Lower lobe of right lung (tissue), 2 donors: ENCODE measurements around the gene PTCD1. TPM values are rescaled to one million over a fixed set of nuclear protein-coding genes. Genes with fewer than 3 reads are reported as not detected.

Experiments used
- ATAC-seq, 2 donors: fragments of 200-7000 bp; cut with Tn5 transposase; one replicate each; pipeline ENCODE4 v1.9.1; 2020 to 2022; ENCODE audit warnings: mild to moderate bottlenecking in 2 of 2, moderate library complexity in 2 of 2
- DNase-seq: peaks from one replicate; pipeline ENCODE4 v3.0.0-alpha.2; 2020
- H3K27ac ChIP-seq: fragments of 200-600 bp; one replicate; pipeline ENCODE4 v1.8.0; 2022
- H3K27me3 ChIP-seq: fragments of 200-600 bp; one replicate; pipeline ENCODE4 v1.8.0; 2022; ENCODE audit warnings: low read depth
- H3K36me3 ChIP-seq: fragments of 200-600 bp; one replicate; pipeline ENCODE4 v1.8.0; 2022; ENCODE audit warnings: mild to moderate bottlenecking
- H3K4me1 ChIP-seq: fragments of 200-600 bp; one replicate; pipeline ENCODE4 v1.8.0; 2022
- H3K4me3 ChIP-seq: fragments of 200-600 bp; one replicate; pipeline ENCODE4 v1.8.0; 2022; ENCODE audit warnings: mild to moderate bottlenecking
- H3K9me3 ChIP-seq: fragments of 200-600 bp; one replicate; pipeline ENCODE4 v1.8.0; 2022
- CTCF ChIP-seq: fragments of 200-600 bp; IDR thresholded peaks from one replicate; pipeline ENCODE4 v1.8.0; 2022; ENCODE audit warnings: antibody characterized with exemption, mild to moderate bottlenecking
- intact Hi-C: fragments of 100-400 bp; cut with DNase I; formaldehyde crosslinking; loops from one replicate; pipeline ENCODE4 v1.11.0; 2022
- total RNA-seq: library from RNA; stranded (reverse); fragmentation: NEBNext Ultra II Directional; extraction: Animal tissue kit (Norgen Biotek cat#: 25700); gene quantifications from one replicate; pipeline ENCODE4 v1.2.1, GENCODE V29; 2021
- donor health status: DM: no; HTN: yes; CAD: no; lungs with severe emphysema.

Gene PTCD1
- total RNA-seq, 1 donor from 2014 or later: 6.8 TPM

DNA sequence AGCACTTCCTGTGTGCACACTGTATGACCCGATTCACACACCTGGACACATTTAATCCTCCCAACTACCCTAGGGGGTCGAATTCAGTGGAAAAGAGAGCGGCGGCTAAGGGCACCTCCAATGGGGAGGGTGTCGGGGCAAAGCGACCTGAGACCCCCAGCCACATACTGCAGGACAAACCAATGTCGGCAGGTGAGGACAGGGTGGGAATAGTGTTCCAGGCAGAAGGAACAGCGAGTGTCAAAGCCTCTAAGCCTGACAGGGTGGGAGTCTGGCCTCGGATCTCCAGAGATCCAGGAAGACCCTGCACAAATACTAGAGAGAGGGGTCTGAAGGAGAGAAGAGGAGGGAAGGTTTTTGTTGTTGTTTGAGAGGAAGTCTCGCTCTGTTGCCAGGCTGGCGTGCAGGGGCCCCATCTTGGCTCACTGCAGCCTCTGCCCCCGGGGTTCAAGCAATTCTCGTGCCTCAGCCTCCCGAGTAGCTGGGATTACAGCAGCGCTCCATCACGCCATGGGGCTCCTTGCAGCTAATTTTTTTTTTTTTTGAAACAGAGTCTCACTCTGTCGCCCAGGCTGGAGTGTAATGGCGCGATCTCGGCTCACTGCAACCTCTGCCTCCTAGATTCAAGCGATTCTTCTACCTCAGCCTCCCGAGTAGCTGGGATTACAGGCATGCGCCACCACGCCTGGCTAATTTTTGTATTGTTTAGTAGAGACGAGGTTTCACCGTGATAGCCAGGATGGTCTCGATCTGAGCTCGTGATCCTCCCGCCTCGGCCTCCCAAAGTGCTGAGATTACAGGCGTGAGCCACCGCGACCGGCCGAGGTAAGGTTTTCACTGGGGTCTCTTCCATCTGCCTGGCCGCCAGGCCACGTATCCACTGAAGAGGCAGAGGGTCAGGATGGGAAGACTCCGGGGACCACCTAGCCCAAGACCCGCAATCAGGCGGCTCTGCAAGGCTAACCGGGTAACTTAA lies 65.2 kb downstream of the PTCD1 start:
- Histone ChIP-seq H3K4me1 (peaks cover 52% of the 10 kb centered on the region), H3K27me3 (no peaks in the 10 kb centered on the region), H3K27ac (peak overlapping the region; percentile 93), H3K36me3 (peaks cover 25% of the 10 kb centered on the region), H3K9me3 (no peaks in the 10 kb centered on the region), H3K4me3 (peak overlapping the region; percentile 96)
- no peak for TF ChIP-seq CTCF
- intact Hi-C loops: no loop called here
- DNase-seq (no peak), ATAC-seq (no peak)

DNA sequence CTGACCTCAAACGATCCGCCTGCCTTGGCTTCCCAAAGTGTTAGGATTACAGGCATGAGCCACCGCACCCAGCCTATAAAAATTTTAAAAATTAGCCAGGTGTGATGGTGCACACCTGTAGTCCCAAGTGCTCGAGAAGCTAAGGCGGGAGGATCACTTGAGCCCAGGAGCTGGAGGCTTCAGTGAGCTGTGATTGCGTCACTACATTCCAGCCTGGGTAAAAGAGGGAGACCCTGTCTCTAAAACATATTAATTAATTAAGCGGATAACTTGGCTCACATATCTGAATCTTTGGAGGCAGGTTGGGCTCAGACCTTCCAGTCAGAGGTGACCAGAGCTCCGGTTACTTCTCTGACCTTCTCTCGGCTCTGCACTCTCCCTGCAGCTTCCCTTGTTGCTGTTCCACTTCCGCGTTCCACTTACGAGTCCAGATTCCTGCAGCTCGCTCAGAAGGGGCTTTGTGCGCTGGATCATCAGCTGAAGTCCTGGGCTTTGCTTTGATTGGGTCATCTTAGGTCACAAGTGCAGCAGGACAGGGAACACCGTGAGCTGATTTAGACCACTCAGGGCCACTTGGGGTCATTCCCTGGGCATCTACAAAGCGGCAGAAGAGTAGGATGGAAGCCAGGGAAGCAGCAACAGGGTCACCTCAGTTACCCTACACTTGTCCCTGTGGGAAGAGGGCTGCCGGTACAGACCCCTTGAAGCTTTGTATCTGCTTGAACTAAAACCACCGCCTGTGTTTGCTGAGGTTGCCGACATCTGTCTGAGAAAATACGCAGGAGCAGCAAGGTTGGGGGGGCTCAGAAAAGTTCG lies 66.1 kb downstream of the PTCD1 start:
- no peak overlapping the region for H3K4me3 ChIP-seq
- peak; percentile 25 to 46 for ATAC-seq
- intact Hi-C loops: no loop called here
- TF ChIP-seq CTCF: no peak
- peaks cover 44% of the 10 kb centered on the region for H3K4me1 ChIP-seq
- peak; percentile 72 for DNase-seq
- peak overlapping the region; percentile 93 for H3K27ac ChIP-seq
- peaks cover 17% of the 10 kb centered on the region for H3K36me3 ChIP-seq
- H3K9me3 ChIP-seq: no peaks in the 10 kb centered on the region
- no peaks in the 10 kb centered on the region for H3K27me3 ChIP-seq

GRCh38 chr7:99371376-99371920 lies 67.2 kb downstream of the PTCD1 start:
- DNase-seq (no peak), ATAC-seq (no peak)
- H3K36me3 ChIP-seq: peaks cover 22% of the 10 kb centered on the region
- H3K9me3 ChIP-seq: no peaks in the 10 kb centered on the region
- no peak overlapping the region for H3K4me3 ChIP-seq
- no peak for TF ChIP-seq CTCF
- H3K27me3 ChIP-seq: no peaks in the 10 kb centered on the region
- intact Hi-C loops: no loop called here
- H3K27ac ChIP-seq: peak overlapping the region; percentile 93
- H3K4me1 ChIP-seq: peaks cover 34% of the 10 kb centered on the region

- Histone ChIP-seq H3K4me1 (peaks cover 23% of the 10 kb centered on the region), H3K9me3 (no peaks in the 10 kb centered on the region)
- no peak for ATAC-seq
Observed at GRCh38 chr7:99369767-99370391, 68.7 kb downstream of the PTCD1 start.

More at GRCh38 chr7:99369767-99370391, 68.7 kb downstream of the PTCD1 start:
- Histone ChIP-seq H3K27me3 (no peaks in the 10 kb centered on the region), H3K36me3 (peaks cover 33% of the 10 kb centered on the region), H3K27ac (peak overlapping the region; percentile 76), H3K4me3 (no peak overlapping the region)
- TF ChIP-seq CTCF: no peak
- intact Hi-C loops: no loop called here
- DNase-seq: peak; percentile 18
